Body of pancreas (tissue), 4 donors: ENCODE measurements around the gene PRKG1.

Source experiments
- CTCF ChIP-seq, 7 experiments: fragments of 450-650 bp in 4 of 7; fragments of 200-600 bp in 3 of 7; sonication (generic) in 3 of 7; IDR thresholded peaks; one replicate each; pipeline ENCODE4 v1.5.1; 2016 to 2019; ENCODE audit warnings: antibody characterized with exemption in 7 of 7
- POLR2A ChIP-seq, 3 donors: fragments of 450-650 bp; IDR thresholded peaks; one replicate each; pipeline ENCODE4 v1.6.1; 2016; ENCODE audit warnings: antibody characterized with exemption in 3 of 3, mild to moderate bottlenecking in 2 of 3

GRCh38 chr10:51137756-51138529, 63.7 kb downstream of the PRKG1 start:
- TF ChIP-seq CTCF (IDR thresholded peaks at IDR 0.05) (no peak), POLR2A (IDR thresholded peaks at IDR 0.05) (no peak)
